CD4-positive, alpha-beta T cell (primary cell): ENCODE measurements around the gene TOR1A. TPM values are rescaled to one million over a fixed set of nuclear protein-coding genes. Genes with fewer than 3 reads are reported as not detected.

ENCODE experiments used
- ATAC-seq: fragments of 200-7000 bp; cut with Tn5 transposase; one replicate; pipeline ENCODE4 v1.10.0; 2022; ENCODE audit warnings: mild to moderate bottlenecking; ENCODE audit not compliant: poor library complexity
- CTCF ChIA-PET: fragments of 350-600 bp; sonication (Branson Sonifier 250); formaldehyde crosslinking; loops from one replicate; lab custom pipeline; 2021; ENCODE audit warnings: antibody characterized with exemption, inconsistent platforms; lab: Charles Lee
- POLR2A ChIA-PET: fragments of 350-600 bp; sonication (Branson Sonifier 250); formaldehyde crosslinking; loops from one replicate; lab custom pipeline; 2021; ENCODE audit warnings: antibody characterized with exemption, inconsistent platforms; lab: Charles Lee
- DNase-seq, 14 experiments: peaks; one replicate each; pipeline ENCODE4 v3.0.0-alpha.2; 2013 to 2020; ENCODE audit warnings: mixed read lengths in 2 of 14
- H3K27ac ChIP-seq, 2 donors: one replicate each; pipeline versions ENCODE4 v1.5.1 to v1.7.0; 2013; ENCODE audit warnings: low read length in 2 of 2, low read depth in 1 of 2, mild to moderate bottlenecking in 1 of 2
- H3K27me3 ChIP-seq, 2 experiments: 1 replicate in 1 of 2; 2 replicates in 1 of 2; pipeline versions ENCODE4 v1.6.1 to v1.7.0; 2013; ENCODE audit warnings: low read length in 2 of 2, control low read depth in 1 of 2, mild to moderate bottlenecking in 1 of 2, moderate library complexity in 1 of 2; ENCODE audit not compliant: insufficient read depth in 2 of 2, control insufficient read depth in 1 of 2
- H3K36me3 ChIP-seq: one replicate; pipeline ENCODE4 v1.6.1; 2013; ENCODE audit warnings: low read length, control low read depth; ENCODE audit not compliant: insufficient read depth
- H3K4me1 ChIP-seq: one replicate; pipeline ENCODE4 v1.6.1; 2013; ENCODE audit warnings: low read length, control low read depth; ENCODE audit not compliant: insufficient read depth
- H3K4me3 ChIP-seq: one replicate; pipeline ENCODE4 v1.5.1; 2013; ENCODE audit warnings: mild to moderate bottlenecking, low read length, moderate library complexity
- H3K9me3 ChIP-seq, 2 experiments: 1 replicate in 1 of 2; 2 replicates in 1 of 2; pipeline versions ENCODE4 v1.6.1 to v1.7.0; 2013; ENCODE audit warnings: low read length in 2 of 2, mild to moderate bottlenecking in 2 of 2, control low read depth in 1 of 2, moderate library complexity in 1 of 2; ENCODE audit not compliant: control insufficient read depth in 1 of 2, insufficient read depth in 1 of 2
- H3K27ac Mint-ChIP-seq: one replicate; pipeline ENCODE4 v1.8.0; 2020; ENCODE audit warnings: mixed read lengths
- H3K27me3 Mint-ChIP-seq: one replicate; pipeline ENCODE4 v1.8.0; 2021; ENCODE audit warnings: mixed read lengths
- H3K36me3 Mint-ChIP-seq: one replicate; pipeline ENCODE4 v1.8.0; 2021; ENCODE audit warnings: low read depth, mixed read lengths
- H3K4me1 Mint-ChIP-seq: one replicate; pipeline ENCODE4 v1.8.0; 2021; ENCODE audit warnings: low read depth, mixed read lengths
- H3K4me3 Mint-ChIP-seq: one replicate; pipeline ENCODE4 v1.8.0; 2020; ENCODE audit warnings: mild to moderate bottlenecking, mixed read lengths
- H3K9me3 Mint-ChIP-seq: one replicate; pipeline ENCODE4 v1.8.0; 2020; ENCODE audit warnings: mixed read lengths
- CTCF ChIP-seq: fragments of 200-600 bp; IDR thresholded peaks from one replicate; pipeline ENCODE4 v1.8.0; 2022; ENCODE audit warnings: antibody characterized with exemption, mild to moderate bottlenecking
- intact Hi-C, 2 experiments: fragments of 100-400 bp; cut with DNase I in 1 of 2; cut with micrococcal nuclease in 1 of 2; formaldehyde crosslinking; loops; one replicate each; pipeline versions ENCODE4 v1.15.1 to v1.9.0; 2023 to 2025; cut with DNase I, micrococcal nuclease
- polyA plus RNA-seq, 2 donors: library from polyadenylated mRNA; unstranded; fragments of 120-200 nt; gene quantifications; one replicate each; pipeline ENCODE4 v1.2.1, GENCODE V29; 2013
- total RNA-seq, 174 experiments: library from RNA in 2 of 174; stranded (reverse) in 2 of 174; gene quantifications; one replicate each; pipeline ENCODE4 v1.2.3 and lab custom pipeline; 2021 to 2026

TOR1A gene, protein sequence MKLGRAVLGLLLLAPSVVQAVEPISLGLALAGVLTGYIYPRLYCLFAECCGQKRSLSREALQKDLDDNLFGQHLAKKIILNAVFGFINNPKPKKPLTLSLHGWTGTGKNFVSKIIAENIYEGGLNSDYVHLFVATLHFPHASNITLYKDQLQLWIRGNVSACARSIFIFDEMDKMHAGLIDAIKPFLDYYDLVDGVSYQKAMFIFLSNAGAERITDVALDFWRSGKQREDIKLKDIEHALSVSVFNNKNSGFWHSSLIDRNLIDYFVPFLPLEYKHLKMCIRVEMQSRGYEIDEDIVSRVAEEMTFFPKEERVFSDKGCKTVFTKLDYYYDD
- 10 to 100 TPM; 12.6 to 13.9 TPM for total RNA-seq
- 34.3 TPM for polyA plus RNA-seq (2013, experiment 1 of 2)
- 34.0 TPM for polyA plus RNA-seq (2013, experiment 2 of 2)
- total RNA-seq (lab: John Stamatoyannopoulos, UW) = 17.7 to 70.7 (median 38.9) reads per million in 172 experiments

DNA sequence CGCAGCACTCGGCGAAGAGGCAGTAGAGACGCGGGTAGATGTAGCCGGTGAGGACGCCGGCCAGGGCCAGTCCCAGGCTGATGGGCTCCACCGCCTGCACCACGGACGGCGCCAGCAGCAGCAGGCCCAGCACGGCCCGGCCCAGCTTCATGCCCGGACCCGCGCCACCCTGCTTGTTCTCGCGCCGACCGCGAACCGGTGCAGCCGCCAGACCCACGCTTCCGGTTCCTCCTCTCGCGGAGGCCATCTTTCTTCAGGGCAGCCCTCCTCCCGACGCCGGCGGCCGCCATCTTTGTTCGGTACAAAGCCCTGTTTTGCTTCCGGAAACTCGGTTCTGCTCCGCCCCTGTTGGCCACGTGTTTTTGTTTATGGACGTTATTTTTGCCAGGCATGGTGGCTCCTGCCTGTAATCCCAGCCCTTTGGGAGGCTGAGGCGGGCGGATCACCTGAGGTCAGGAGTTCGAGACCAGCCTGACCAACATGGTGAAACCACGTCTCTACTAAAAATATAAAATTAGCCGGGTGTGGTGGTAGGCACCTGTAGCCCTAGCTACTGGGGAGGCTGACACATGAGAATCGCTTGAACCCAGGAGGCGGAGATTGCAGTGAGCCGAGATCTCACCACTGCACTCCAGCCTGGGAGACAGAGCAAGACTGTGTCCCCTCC is at the start of gene TOR1A:
TSS of gene TOR1A (minus strand) at position 202 of the 667 bp plus-strand sequence. CDS start at position 151, 51 bp downstream.
- POLR2A ChIA-PET = interaction anchor here (0.7 to 3.5 kb wide), 8 partner anchors 11 to 215 kb away, joined by 3 to 27 read pairs (median 4); partner anchors contain the start of genes C9orf78 and USP20
- CTCF ChIA-PET = no interaction called here
- Histone ChIP-seq H3K27me3 (no peaks in the 10 kb centered on the region), H3K36me3 (peaks cover 51% of the 10 kb centered on the region), H3K4me3 (peak within 1 kb of the TSS; percentile 64), H3K9me3 (no peaks in the 10 kb centered on the region), H3K4me1 (peaks cover 14% of the 10 kb centered on the region), H3K27ac (peak within 1 kb of the TSS in 1 of 2 donors; percentile 46)
- Mint-ChIP-seq H3K9me3 (no peaks in the 10 kb centered on the region), H3K4me1 (peaks cover 12% of the 10 kb centered on the region), H3K27ac (peak within 1 kb of the TSS; percentile 81), H3K36me3 (peaks cover 54% of the 10 kb centered on the region), H3K27me3 (no peaks in the 10 kb centered on the region), H3K4me3 (peak within 1 kb of the TSS; percentile 94)
- intact Hi-C loops = loop anchor here (1.0 to 5.0 kb wide), 3 partner anchors 11 to 43 kb away; partner anchors contain the start of genes C9orf78 (in 1 of the 2), TOR1B (in 1 of the 2) and USP20 (in 1 of the 2)
- ATAC-seq (peak; percentile 95), DNase-seq (peak; percentile 85 to 95 (median 90))
- TF ChIP-seq CTCF = no peak

- Mint-ChIP-seq H3K27me3 (no peaks in the 10 kb centered on the region), H3K27ac (peak overlapping the region; percentile 86), H3K4me3 (peak overlapping the region; percentile 35), H3K36me3 (peaks cover 72% of the 10 kb centered on the region), H3K9me3 (no peaks in the 10 kb centered on the region), H3K4me1 (peaks cover 62% of the 10 kb centered on the region)
- ChIA-PET CTCF (no interaction called here), POLR2A (interaction anchor here (1.2 kb wide), 1 partner anchor 68 kb away, joined by 5 read pairs; no protein-coding TSS in a partner anchor)
- H3K4me1 ChIP-seq = peaks cover 85% of the 10 kb centered on the region
- intact Hi-C loops = no loop called here
- ATAC-seq = no peak
- H3K9me3 ChIP-seq = no peaks in the 10 kb centered on the region
- H3K36me3 ChIP-seq = peaks cover 56% of the 10 kb centered on the region
- no peak for DNase-seq
- no peak overlapping the region for H3K4me3 ChIP-seq
- H3K27ac ChIP-seq = no peak overlapping the region
- H3K27me3 ChIP-seq = no peaks in the 10 kb centered on the region
- no peak for TF ChIP-seq CTCF
Measured at GRCh38 chr9:129871046-129871445, 47.1 kb upstream of the TOR1A start.
